Measurements from ENCODE around the gene FBLN1.
"Not testable (repeated sequence)": the region's sequence is repeated elsewhere in the genome, so short reads cannot be mapped to it uniquely, and the experiment has no call there.

The FBLN1 gene

GRCh38 chr22:45458532-45458931, 44.2 kb upstream of the FBLN1 start:
- TF ChIP-seq CTCF (IDR thresholded peaks at IDR 0.05; ENCODE audit: extremely low read depth, insufficient read depth, missing control alignments): no peak
- no peak for DNase-seq (ENCODE audit: low spot score)
- in situ Hi-C loops (cut with MboI; ENCODE audit: low pct_unique_long_range_greater_than_20kb, low sequenced_read_pairs, unreplicated experiment): no loop called here

- no peak for DNase-seq (ENCODE audit: low spot score)
- in situ Hi-C loops (cut with MboI; ENCODE audit: low pct_unique_long_range_greater_than_20kb, low sequenced_read_pairs, unreplicated experiment): no loop called here
- TF ChIP-seq CTCF (IDR thresholded peaks at IDR 0.05; ENCODE audit: extremely low read depth, insufficient read depth, missing control alignments): no peak
Measured at GRCh38 chr22:45459235-45459634, 43.4 kb upstream of the FBLN1 start.

- no peak for DNase-seq (ENCODE audit: low spot score)
- TF ChIP-seq CTCF (IDR thresholded peaks at IDR 0.05; ENCODE audit: extremely low read depth, insufficient read depth, missing control alignments): no peak
- in situ Hi-C loops (cut with MboI; ENCODE audit: low pct_unique_long_range_greater_than_20kb, low sequenced_read_pairs, unreplicated experiment): no loop called here
Measured at GRCh38 chr22:45460288-45461109, 42.2 kb upstream of the FBLN1 start.

GRCh38 chr22:45462034-45462655, 40.5 kb upstream of the FBLN1 start:
- peak; percentile 30 for TF ChIP-seq CTCF (IDR thresholded peaks at IDR 0.05; ENCODE audit: extremely low read depth, insufficient read depth, missing control alignments)
- DNase-seq (ENCODE audit: low spot score): no peak
- in situ Hi-C loops (cut with MboI; ENCODE audit: low pct_unique_long_range_greater_than_20kb, low sequenced_read_pairs, unreplicated experiment): no loop called here

GRCh38 chr22:45463691-45464090, 39.0 kb upstream of the FBLN1 start:
- DNase-seq (ENCODE audit: low spot score); in situ Hi-C loops (cut with MboI; ENCODE audit: low pct_unique_long_range_greater_than_20kb, low sequenced_read_pairs, unreplicated experiment): not testable (repeated sequence)

GRCh38 chr22:45465633-45466032, 37.0 kb upstream of the FBLN1 start:
- in situ Hi-C loops (cut with MboI; ENCODE audit: low pct_unique_long_range_greater_than_20kb, low sequenced_read_pairs, unreplicated experiment): no loop called here
- no peak for DNase-seq (ENCODE audit: low spot score)
- TF ChIP-seq CTCF (IDR thresholded peaks at IDR 0.05; ENCODE audit: extremely low read depth, insufficient read depth, missing control alignments): no peak

GRCh38 chr22:45468872-45469271, 33.8 kb upstream of the FBLN1 start:
- no peak for TF ChIP-seq CTCF (IDR thresholded peaks at IDR 0.05; ENCODE audit: extremely low read depth, insufficient read depth, missing control alignments)
- in situ Hi-C loops (cut with MboI; ENCODE audit: low pct_unique_long_range_greater_than_20kb, low sequenced_read_pairs, unreplicated experiment): no loop called here
- no peak for DNase-seq (ENCODE audit: low spot score)
